ENCODE measurements around the gene ADIG. TPM values are rescaled to one million over a fixed set of nuclear protein-coding genes. Genes with fewer than 3 reads are reported as not detected.

Gene ADIG
- total RNA-seq, 2 donors from 2014 or later = not detected

GRCh38 chr20:38557174-38557573 lies 23.8 kb upstream of the ADIG start:
- peaks cover 4% of the 10 kb centered on the region for H3K4me1 Mint-ChIP-seq
- no peaks in the 10 kb centered on the region for H3K27me3 Mint-ChIP-seq
- H3K36me3 Mint-ChIP-seq (ENCODE audit: low read depth) = peaks cover 16% of the 10 kb centered on the region
- no peaks in the 10 kb centered on the region for H3K9me3 ChIP-seq (ENCODE audit: control insufficient read depth, low read length, poor library complexity, severe bottlenecking)
- H3K4me3 Mint-ChIP-seq = no peak overlapping the region
- no peak overlapping the region for H3K27ac Mint-ChIP-seq
- ATAC-seq = no peak
- DNase-seq = no peak

GRCh38 chr20:38558596-38559360 lies 22.2 kb upstream of the ADIG start:
- Mint-ChIP-seq H3K4me1 (peaks cover 4% of the 10 kb centered on the region), H3K27me3 (no peaks in the 10 kb centered on the region), H3K4me3 (no peak overlapping the region), H3K36me3 (ENCODE audit: low read depth) (peaks cover 20% of the 10 kb centered on the region), H3K27ac (no peak overlapping the region)
- DNase-seq (no peak), ATAC-seq (no peak)
- H3K9me3 ChIP-seq (ENCODE audit: control insufficient read depth, low read length, poor library complexity, severe bottlenecking) = no peaks in the 10 kb centered on the region

- H3K4me1 Mint-ChIP-seq = peaks cover 4% of the 10 kb centered on the region
- H3K27me3 Mint-ChIP-seq = no peaks in the 10 kb centered on the region
- H3K36me3 Mint-ChIP-seq (ENCODE audit: low read depth) = peaks cover 21% of the 10 kb centered on the region
Observed at GRCh38 chr20:38559764-38560163, 21.2 kb upstream of the ADIG start.

GRCh38 chr20:38563802-38564431 lies 17.1 kb upstream of the ADIG start:
- no peaks in the 10 kb centered on the region for H3K9me3 ChIP-seq (ENCODE audit: control insufficient read depth, low read length, poor library complexity, severe bottlenecking)
- Mint-ChIP-seq H3K36me3 (ENCODE audit: low read depth) (peaks cover 19% of the 10 kb centered on the region), H3K27me3 (no peaks in the 10 kb centered on the region), H3K4me1 (peaks cover 4% of the 10 kb centered on the region), H3K4me3 (no peak overlapping the region), H3K27ac (no peak overlapping the region)
- DNase-seq (no peak), ATAC-seq (no peak)

More at GRCh38 chr20:38559764-38560163, 21.2 kb upstream of the ADIG start:
- H3K27ac Mint-ChIP-seq = peak overlapping the region; percentile 73
- DNase-seq (no peak), ATAC-seq (no peak)
- no peak overlapping the region for H3K4me3 Mint-ChIP-seq
- H3K9me3 ChIP-seq (ENCODE audit: control insufficient read depth, low read length, poor library complexity, severe bottlenecking) = no peaks in the 10 kb centered on the region

DNA sequence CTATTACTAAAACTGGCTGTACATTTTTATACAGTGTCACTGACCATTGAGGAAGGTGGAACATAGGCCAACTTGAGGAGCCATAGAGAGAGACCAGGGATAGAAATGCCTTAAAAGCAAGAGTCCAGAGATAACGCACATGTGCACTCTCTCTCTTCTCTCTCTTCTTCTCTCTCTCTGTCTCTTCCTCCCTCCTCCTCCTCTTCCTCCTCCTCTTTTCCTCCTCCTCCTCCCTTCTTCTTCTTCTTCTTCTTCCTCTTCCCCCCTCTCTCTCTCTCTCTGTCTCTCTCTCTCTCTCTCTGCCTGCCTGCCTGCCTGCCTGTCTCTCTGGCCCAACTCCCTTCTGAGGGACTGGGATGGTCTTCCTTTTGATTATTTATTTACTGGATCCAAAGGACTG lies 16.3 kb upstream of the ADIG start:
- Mint-ChIP-seq H3K36me3 (ENCODE audit: low read depth) (peaks cover 15% of the 10 kb centered on the region), H3K4me3 (no peak overlapping the region), H3K27ac (no peak overlapping the region), H3K4me1 (peaks cover under 1% of the 10 kb centered on the region), H3K27me3 (no peaks in the 10 kb centered on the region)
- no peaks in the 10 kb centered on the region for H3K9me3 ChIP-seq (ENCODE audit: control insufficient read depth, low read length, poor library complexity, severe bottlenecking)
- no peak for DNase-seq
- no peak for ATAC-seq

- H3K27ac Mint-ChIP-seq = no peak overlapping the region
- no peaks in the 10 kb centered on the region for H3K9me3 ChIP-seq (ENCODE audit: control insufficient read depth, low read length, poor library complexity, severe bottlenecking)
Observed at GRCh38 chr20:38566036-38566598, 14.9 kb upstream of the ADIG start.

DNA sequence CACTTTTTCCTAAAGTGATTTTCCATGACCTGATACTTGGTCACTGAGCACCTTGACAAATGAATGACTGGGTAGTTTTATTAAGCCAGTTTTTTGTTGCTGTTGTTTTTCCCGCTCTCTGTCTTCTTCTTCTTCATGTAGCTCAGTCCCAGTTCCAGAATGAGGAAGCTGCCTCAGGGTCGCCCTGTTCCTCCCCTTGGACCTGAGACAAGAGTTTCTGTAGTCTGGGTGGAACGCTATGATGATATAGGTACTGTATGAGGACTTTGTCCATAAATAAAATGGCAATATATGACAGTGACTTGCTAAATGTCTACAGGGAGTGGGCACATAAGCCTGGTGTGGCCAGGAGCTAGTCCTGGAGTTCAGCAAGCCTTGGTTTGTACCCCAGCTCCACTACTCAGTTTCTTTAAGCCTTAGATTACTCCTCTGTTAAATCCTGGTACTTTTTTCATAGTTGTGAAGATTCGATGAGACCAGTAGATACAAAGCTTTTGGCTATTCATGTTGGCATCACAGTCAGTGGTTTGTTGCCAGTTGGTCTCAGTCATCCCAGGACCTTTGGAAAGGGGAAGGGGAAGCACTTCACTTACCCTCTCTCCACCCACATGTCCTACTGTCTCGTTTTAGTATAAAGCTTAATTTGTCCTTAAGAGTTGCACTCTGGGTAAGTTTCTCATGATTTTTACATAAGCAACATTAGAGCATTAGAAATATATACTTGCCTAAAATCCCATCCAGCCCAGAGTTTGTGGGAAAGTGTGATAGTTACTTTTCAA lies 11.1 kb upstream of the ADIG start:
- ATAC-seq (no peak), DNase-seq (no peak)
- no peaks in the 10 kb centered on the region for H3K9me3 ChIP-seq (ENCODE audit: control insufficient read depth, low read length, poor library complexity, severe bottlenecking)
- Mint-ChIP-seq H3K4me3 (no peak overlapping the region), H3K27ac (no peak overlapping the region), H3K27me3 (no peaks in the 10 kb centered on the region), H3K36me3 (ENCODE audit: low read depth) (peaks cover 12% of the 10 kb centered on the region), H3K4me1 (peaks cover 3% of the 10 kb centered on the region)

More at GRCh38 chr20:38566036-38566598, 14.9 kb upstream of the ADIG start:
- ATAC-seq = no peak
- no peaks in the 10 kb centered on the region for H3K27me3 Mint-ChIP-seq
- H3K36me3 Mint-ChIP-seq (ENCODE audit: low read depth) = peaks cover 11% of the 10 kb centered on the region
- no peak overlapping the region for H3K4me3 Mint-ChIP-seq
- DNase-seq = no peak
- peaks cover 3% of the 10 kb centered on the region for H3K4me1 Mint-ChIP-seq

GRCh38 chr20:38573413-38573812 lies 7.6 kb upstream of the ADIG start:
- H3K9me3 ChIP-seq (ENCODE audit: control insufficient read depth, low read length, poor library complexity, severe bottlenecking) = no peaks in the 10 kb centered on the region
- H3K4me3 Mint-ChIP-seq = no peak overlapping the region
- peaks cover 9% of the 10 kb centered on the region for H3K36me3 Mint-ChIP-seq (ENCODE audit: low read depth)
- H3K27ac Mint-ChIP-seq = no peak overlapping the region
- H3K4me1 Mint-ChIP-seq = peaks cover 3% of the 10 kb centered on the region
- no peak for ATAC-seq
- H3K27me3 Mint-ChIP-seq = no peaks in the 10 kb centered on the region
- DNase-seq = no peak

DNA sequence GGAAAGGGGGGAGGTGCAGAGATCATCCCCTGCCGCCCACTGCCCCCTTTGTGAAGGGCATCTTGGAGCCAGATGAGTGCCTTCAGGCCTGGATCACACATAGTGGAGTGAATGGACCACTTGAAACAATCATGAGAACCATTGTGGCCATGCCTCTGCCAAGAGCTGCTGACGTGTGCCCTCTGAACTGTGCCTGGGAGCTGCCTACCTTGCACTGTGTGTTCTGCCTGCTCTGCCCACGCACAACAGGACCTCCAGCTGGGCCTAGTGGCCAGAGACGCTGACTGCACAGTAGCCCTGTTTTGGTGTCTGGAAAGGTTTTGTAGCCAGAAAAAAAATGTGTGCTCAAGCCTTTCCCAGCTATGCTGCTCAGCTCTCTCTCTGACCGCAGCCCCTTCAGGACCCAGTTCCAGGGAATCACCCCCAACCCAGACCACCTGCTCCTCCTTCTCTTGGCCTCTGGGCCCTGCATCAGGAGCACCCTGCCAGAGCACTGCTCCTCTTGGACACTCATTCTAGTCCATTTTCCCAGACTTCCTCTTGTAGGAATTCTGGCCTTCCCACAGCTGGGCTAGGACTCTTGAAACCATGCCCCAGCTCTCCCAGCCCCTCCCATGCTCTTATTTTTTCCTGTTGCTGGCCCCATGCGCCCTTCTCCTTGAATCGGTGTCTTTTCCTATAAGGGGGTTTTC lies 1.6 kb upstream of the ADIG start:
- Mint-ChIP-seq H3K4me1 (peaks cover 4% of the 10 kb centered on the region), H3K27me3 (peaks cover 4% of the 10 kb centered on the region), H3K27ac (no peak overlapping the region), H3K4me3 (no peak overlapping the region), H3K36me3 (ENCODE audit: low read depth) (peaks cover 5% of the 10 kb centered on the region)
- ATAC-seq = no peak
- DNase-seq = no peak
- no peaks in the 10 kb centered on the region for H3K9me3 ChIP-seq (ENCODE audit: control insufficient read depth, low read length, poor library complexity, severe bottlenecking)

DNA sequence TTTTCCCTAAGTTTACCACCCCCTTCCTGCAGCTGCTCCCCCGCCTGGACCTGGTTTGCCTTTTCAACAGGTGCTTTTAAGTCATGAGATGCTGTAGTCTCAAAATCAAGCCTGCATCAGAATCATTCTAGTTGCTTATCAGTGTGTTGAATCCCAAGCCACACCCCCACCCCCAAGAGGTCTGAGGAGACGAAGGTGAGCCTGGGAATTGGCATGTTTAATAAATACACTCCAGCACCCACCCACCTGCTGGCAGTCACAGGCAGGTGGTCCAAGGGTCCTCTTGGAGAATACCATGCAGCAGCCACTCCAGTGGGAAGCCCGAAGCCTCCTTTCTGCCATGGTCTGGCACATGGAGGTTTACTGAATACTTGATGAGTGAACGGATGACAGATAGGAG lies 1.1 kb upstream of the ADIG start:
- Mint-ChIP-seq H3K4me3 (no peak overlapping the region), H3K4me1 (peaks cover 4% of the 10 kb centered on the region), H3K27me3 (peaks cover 4% of the 10 kb centered on the region), H3K36me3 (ENCODE audit: low read depth) (peaks cover 3% of the 10 kb centered on the region), H3K27ac (no peak overlapping the region)
- ATAC-seq (no peak), DNase-seq (no peak)
- H3K9me3 ChIP-seq (ENCODE audit: control insufficient read depth, low read length, poor library complexity, severe bottlenecking) = no peaks in the 10 kb centered on the region

DNA sequence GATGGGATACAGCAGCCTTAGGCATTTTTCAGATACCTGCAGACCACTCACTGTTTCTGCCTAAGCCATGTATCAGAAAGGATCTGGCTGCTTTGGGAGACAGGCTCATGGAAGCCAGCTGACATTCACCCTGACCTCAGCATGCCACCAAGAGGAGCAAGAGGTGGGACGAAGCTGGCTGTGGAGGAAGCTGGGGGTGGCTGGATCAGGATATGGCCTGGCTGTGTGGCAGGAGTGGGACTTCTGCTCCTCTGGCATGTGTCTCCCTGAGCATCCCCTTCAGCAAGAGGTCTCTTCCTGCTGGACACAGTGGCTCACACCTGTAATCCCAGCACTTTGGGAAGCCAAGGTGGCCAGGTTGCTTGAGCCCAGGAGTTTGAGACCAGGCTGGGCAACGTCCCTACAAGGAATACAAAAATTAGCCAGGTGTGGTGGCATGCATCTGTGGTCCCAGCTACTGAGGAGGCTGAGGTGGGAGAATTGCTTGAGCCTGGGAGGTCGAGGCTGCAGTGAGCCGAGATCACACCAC lies 897 bp downstream of the ADIG start:
- DNase-seq = no peak
- Mint-ChIP-seq H3K4me3 (no peak overlapping the region), H3K27ac (no peak overlapping the region), H3K4me1 (peaks cover 4% of the 10 kb centered on the region), H3K36me3 (ENCODE audit: low read depth) (peaks cover 3% of the 10 kb centered on the region), H3K27me3 (peaks cover 6% of the 10 kb centered on the region)
- H3K9me3 ChIP-seq (ENCODE audit: control insufficient read depth, low read length, poor library complexity, severe bottlenecking) = no peaks in the 10 kb centered on the region
- ATAC-seq = no peak

- no peak for ATAC-seq
- H3K27ac Mint-ChIP-seq = no peak overlapping the region
- peaks cover 20% of the 10 kb centered on the region for H3K27me3 Mint-ChIP-seq
- H3K36me3 Mint-ChIP-seq (ENCODE audit: low read depth) = peaks cover 3% of the 10 kb centered on the region
- no peak for DNase-seq
- peaks cover 4% of the 10 kb centered on the region for H3K4me1 Mint-ChIP-seq
- H3K4me3 Mint-ChIP-seq = no peak overlapping the region
- H3K9me3 ChIP-seq (ENCODE audit: control insufficient read depth, low read length, poor library complexity, severe bottlenecking) = no peaks in the 10 kb centered on the region
Observed at GRCh38 chr20:38583306-38583705, 2.3 kb downstream of the ADIG start.

Measured in T-helper 17 cell (primary cell).